Measurements from ENCODE around the gene CISD1.

DNA sequence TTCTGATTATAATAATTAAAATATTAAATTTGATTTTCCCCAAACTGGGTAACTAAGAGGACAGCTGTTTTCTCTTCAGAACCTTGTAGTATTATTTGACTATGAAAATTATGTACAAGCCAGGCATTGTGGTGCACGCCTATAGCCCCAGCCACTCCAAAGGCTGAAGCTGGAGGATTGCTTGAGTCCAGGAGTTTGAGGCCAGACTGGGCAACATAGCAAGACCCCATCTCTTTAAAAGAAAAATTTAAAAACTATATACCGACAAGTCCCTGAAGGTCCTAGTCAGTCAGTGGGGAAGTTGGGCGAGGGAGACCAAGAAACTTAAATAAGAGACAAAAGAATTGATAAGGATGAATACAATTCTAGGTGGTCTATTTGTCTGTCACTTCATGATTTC, 38.7 kb downstream of the CISD1 start:
- TF ChIP-seq POLR2A (IDR thresholded peaks at IDR 0.05): no peak
- TF ChIP-seq, protein P1, sequence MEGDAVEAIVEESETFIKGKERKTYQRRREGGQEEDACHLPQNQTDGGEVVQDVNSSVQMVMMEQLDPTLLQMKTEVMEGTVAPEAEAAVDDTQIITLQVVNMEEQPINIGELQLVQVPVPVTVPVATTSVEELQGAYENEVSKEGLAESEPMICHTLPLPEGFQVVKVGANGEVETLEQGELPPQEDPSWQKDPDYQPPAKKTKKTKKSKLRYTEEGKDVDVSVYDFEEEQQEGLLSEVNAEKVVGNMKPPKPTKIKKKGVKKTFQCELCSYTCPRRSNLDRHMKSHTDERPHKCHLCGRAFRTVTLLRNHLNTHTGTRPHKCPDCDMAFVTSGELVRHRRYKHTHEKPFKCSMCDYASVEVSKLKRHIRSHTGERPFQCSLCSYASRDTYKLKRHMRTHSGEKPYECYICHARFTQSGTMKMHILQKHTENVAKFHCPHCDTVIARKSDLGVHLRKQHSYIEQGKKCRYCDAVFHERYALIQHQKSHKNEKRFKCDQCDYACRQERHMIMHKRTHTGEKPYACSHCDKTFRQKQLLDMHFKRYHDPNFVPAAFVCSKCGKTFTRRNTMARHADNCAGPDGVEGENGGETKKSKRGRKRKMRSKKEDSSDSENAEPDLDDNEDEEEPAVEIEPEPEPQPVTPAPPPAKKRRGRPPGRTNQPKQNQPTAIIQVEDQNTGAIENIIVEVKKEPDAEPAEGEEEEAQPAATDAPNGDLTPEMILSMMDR (IDR thresholded peaks at IDR 0.05 in 8 of 11, conservative IDR thresholded peaks at IDR 0.05 in 3 of 11): no peak

Measured in spleen (tissue), 7 donors.